ENCODE results near the gene PEX19.

GRCh38 chr1:160300173-160300572 lies 15.2 kb upstream of the PEX19 start:
- TF ChIP-seq, protein P1, sequence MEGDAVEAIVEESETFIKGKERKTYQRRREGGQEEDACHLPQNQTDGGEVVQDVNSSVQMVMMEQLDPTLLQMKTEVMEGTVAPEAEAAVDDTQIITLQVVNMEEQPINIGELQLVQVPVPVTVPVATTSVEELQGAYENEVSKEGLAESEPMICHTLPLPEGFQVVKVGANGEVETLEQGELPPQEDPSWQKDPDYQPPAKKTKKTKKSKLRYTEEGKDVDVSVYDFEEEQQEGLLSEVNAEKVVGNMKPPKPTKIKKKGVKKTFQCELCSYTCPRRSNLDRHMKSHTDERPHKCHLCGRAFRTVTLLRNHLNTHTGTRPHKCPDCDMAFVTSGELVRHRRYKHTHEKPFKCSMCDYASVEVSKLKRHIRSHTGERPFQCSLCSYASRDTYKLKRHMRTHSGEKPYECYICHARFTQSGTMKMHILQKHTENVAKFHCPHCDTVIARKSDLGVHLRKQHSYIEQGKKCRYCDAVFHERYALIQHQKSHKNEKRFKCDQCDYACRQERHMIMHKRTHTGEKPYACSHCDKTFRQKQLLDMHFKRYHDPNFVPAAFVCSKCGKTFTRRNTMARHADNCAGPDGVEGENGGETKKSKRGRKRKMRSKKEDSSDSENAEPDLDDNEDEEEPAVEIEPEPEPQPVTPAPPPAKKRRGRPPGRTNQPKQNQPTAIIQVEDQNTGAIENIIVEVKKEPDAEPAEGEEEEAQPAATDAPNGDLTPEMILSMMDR (optimal IDR thresholded peaks at IDR 0.05 in 1 of 3, IDR thresholded peaks at IDR 0.05 in 1 of 3, conservative IDR thresholded peaks at IDR 0.05 in 1 of 3; ENCODE audit: extremely low read depth in 1 of 3, insufficient read depth in 2 of 3, low read length in 3 of 3) = no peak
- no peak for TF ChIP-seq EZH2 (IDR thresholded peaks at IDR 0.05; ENCODE audit: low read length)

Measured in keratinocyte (primary cell).